Neural crest cell (in vitro differentiated cells): ENCODE data around the gene OR2AK2. TPM values are rescaled to one million over a fixed set of nuclear protein-coding genes. Genes with fewer than 3 reads are reported as not detected.

Source experiments
- DNase-seq: peaks from one replicate; pipeline ENCODE4 v3.0.0; 2021; ENCODE audit warnings: low read depth, mixed read lengths, low spot score
- H3K27ac Mint-ChIP-seq: one replicate; pipeline ENCODE4 v1.8.0; 2021; ENCODE audit warnings: mild to moderate bottlenecking, mixed read lengths; ENCODE audit not compliant: unreplicated experiment
- H3K27me3 Mint-ChIP-seq: 2 replicates; pipeline ENCODE4 v1.8.0; 2021; ENCODE audit warnings: low read depth, mild to moderate bottlenecking, mixed read lengths
- H3K36me3 Mint-ChIP-seq: 2 replicates; pipeline ENCODE4 v1.8.0; 2021; ENCODE audit warnings: low read depth, mild to moderate bottlenecking, mixed read lengths
- H3K4me1 Mint-ChIP-seq: 2 replicates; pipeline ENCODE4 v1.8.0; 2021; ENCODE audit warnings: mixed read lengths
- H3K4me3 Mint-ChIP-seq: one replicate; pipeline ENCODE4 v1.8.0; 2021; ENCODE audit warnings: mild to moderate bottlenecking, mixed read lengths
- H3K9me3 Mint-ChIP-seq: 2 replicates; pipeline ENCODE4 v1.8.0; 2021; ENCODE audit warnings: mixed read lengths
- total RNA-seq: library from RNA; stranded (reverse); gene quantifications from 2 replicates; pipeline ENCODE4 v1.2.1, GENCODE V29; 2021
- TF ChIP-seq, protein P1 (sequence below): fragments of 200-600 bp; sonication (generic); conservative IDR thresholded peaks from 2 replicates; pipeline ENCODE4 v1.5.0; 2021; ENCODE audit warnings: antibody characterized with exemption, mild to moderate bottlenecking

OR2AK2 gene
- total RNA-seq, 1 donor from 2014 or later = not detected

DNA sequence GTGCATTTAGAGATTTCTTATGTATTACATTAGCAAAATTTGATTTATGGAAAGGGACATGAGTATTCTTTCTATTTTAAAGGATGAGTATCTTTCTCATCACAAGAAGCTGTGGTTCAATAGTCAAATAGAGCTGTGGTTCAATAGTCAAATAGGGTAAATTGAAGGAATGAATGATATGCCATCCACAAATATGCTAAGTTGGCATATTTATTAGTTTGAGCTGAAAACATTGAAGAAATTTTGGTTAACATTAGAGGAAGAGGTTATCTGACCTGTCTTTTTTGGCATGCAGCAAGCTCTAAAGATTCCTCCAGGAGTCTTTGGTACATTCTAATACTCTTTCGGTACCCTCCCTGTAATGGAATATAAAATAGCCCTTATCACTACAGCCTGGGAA lies 11.6 kb upstream of the OR2AK2 start:
- Mint-ChIP-seq H3K27me3 (no peaks in the 10 kb centered on the region), H3K36me3 (peaks cover 3% of the 10 kb centered on the region), H3K27ac (no peak overlapping the region), H3K9me3 (peaks cover 17% of the 10 kb centered on the region), H3K4me1 (no peaks in the 10 kb centered on the region), H3K4me3 (no peak overlapping the region)
- no peak for DNase-seq
- TF ChIP-seq, protein P1, sequence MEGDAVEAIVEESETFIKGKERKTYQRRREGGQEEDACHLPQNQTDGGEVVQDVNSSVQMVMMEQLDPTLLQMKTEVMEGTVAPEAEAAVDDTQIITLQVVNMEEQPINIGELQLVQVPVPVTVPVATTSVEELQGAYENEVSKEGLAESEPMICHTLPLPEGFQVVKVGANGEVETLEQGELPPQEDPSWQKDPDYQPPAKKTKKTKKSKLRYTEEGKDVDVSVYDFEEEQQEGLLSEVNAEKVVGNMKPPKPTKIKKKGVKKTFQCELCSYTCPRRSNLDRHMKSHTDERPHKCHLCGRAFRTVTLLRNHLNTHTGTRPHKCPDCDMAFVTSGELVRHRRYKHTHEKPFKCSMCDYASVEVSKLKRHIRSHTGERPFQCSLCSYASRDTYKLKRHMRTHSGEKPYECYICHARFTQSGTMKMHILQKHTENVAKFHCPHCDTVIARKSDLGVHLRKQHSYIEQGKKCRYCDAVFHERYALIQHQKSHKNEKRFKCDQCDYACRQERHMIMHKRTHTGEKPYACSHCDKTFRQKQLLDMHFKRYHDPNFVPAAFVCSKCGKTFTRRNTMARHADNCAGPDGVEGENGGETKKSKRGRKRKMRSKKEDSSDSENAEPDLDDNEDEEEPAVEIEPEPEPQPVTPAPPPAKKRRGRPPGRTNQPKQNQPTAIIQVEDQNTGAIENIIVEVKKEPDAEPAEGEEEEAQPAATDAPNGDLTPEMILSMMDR = no peak

DNA sequence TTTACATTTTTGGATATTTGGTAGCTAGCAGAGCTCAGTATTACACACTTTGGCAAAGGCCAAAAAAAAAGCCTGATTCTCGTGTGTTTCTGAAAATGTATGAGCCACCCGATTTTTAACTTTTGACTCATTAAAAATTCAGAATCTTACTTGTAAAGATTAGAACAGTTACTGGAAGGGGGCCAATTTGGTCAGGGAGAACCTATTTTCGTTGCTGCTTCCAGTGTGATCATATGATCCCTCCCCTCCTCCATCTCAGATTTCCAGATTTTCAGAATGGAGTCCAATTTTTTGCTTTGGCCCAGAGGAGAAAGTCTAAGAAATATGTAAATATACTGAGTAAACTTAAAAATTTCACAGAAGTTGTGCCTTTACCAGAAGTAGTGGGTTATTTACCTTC lies 3.2 kb upstream of the OR2AK2 start:
- Mint-ChIP-seq H3K4me1 (no peaks in the 10 kb centered on the region), H3K27ac (no peak overlapping the region), H3K36me3 (no peaks in the 10 kb centered on the region), H3K4me3 (no peak overlapping the region), H3K9me3 (peaks cover 16% of the 10 kb centered on the region), H3K27me3 (no peaks in the 10 kb centered on the region)
- TF ChIP-seq, protein P1 = no peak
- DNase-seq = no peak

DNA sequence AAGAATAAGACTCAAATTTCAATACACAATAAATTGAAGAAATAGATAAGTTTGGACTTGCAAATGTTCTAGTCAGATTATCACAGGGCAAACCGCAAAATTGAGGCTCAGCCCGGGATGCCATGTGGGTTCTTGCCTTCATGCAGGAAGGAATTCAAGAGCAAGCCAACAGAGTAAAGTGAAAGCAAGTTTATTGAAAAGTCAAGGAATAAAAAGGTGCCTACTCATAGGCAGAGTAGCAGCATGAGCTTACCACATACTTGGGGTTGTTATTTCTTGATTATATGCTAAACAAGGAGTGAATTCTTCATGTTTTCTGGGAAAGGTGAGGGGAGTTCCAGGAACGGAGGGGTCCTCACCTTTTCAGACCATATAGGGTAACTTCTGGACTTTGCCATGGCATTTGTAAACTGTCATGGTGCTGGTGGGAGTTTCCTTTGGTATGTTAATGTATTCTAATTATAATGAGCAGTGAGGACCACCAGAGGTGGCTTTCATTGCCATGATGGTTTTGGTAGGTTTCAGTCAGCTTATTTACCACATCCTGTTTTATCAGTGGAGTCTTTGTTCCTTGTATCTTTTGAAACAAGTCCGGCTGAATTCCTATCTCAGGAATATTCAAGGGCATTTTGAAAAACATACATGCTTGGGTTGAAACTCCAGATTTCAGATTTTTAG lies 2.0 kb upstream of the OR2AK2 start:
- Mint-ChIP-seq H3K9me3 (peaks cover 16% of the 10 kb centered on the region), H3K27me3 (no peaks in the 10 kb centered on the region), H3K4me3 (no peak overlapping the region), H3K4me1 (no peaks in the 10 kb centered on the region), H3K36me3 (no peaks in the 10 kb centered on the region), H3K27ac (no peak overlapping the region)
- DNase-seq = no peak
- TF ChIP-seq, protein P1 = no peak

DNA sequence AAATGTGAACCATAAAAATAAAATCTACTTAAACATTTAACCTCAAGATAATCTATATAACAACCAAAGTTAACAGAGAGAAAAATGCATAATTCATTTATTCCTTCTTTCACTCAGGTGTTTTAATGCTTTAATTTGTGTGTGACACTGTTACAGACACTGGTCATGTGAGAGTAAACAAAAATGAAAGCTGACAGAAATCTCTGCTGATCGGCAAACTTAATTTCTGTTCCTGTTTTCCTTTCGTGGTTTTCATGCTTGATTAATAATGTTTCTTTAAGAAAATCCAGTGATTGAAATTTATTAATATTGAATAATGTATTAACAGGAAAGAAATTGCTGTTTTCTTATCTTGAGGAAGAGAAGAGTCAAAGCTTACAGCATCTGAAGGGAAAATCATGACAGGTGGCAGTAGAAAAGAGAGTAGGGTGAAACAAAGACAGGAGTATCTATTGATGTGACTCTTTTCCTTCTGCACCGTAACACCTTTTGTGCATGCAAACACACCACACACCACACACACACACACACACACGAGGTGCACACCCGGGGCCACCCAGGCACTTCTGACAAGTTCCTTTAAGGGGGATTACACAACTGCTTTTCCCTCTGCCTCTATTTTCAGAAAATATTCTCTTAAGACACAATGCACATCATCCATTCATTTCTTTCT lies 1.6 kb downstream of the OR2AK2 start:
- Mint-ChIP-seq H3K27ac (no peak overlapping the region), H3K27me3 (no peaks in the 10 kb centered on the region), H3K9me3 (peaks cover 12% of the 10 kb centered on the region), H3K36me3 (no peaks in the 10 kb centered on the region), H3K4me1 (no peaks in the 10 kb centered on the region), H3K4me3 (no peak overlapping the region)
- DNase-seq = no peak
- TF ChIP-seq, protein P1 = no peak

DNA sequence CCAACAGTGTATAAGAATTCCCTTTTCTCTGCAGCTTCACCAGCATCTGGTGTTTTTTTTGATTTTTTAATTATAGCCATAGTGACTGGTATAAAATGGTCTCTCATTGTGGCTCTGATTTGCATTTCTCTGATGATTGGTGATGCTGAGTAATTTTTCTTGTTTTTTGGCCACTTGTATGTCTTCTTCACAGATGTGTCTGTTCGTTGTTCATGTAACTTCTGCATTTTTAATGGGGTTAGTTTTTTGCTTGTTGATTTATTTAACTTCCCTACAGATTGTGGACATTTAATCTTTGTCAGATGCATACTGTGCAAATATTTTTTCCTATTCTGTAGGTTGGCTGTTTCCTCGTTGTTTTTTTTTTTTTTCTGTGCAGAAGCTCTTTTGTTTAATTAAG lies 28.0 kb downstream of the OR2AK2 start:
- peaks cover 15% of the 10 kb centered on the region for H3K36me3 Mint-ChIP-seq
- peaks cover 35% of the 10 kb centered on the region for H3K9me3 Mint-ChIP-seq
- no peak overlapping the region for H3K27ac Mint-ChIP-seq
- no peaks in the 10 kb centered on the region for H3K27me3 Mint-ChIP-seq
- no peak overlapping the region for H3K4me3 Mint-ChIP-seq
- no peaks in the 10 kb centered on the region for H3K4me1 Mint-ChIP-seq
- DNase-seq = no peak
- TF ChIP-seq, protein P1 = no peak
